Activated naive CD4-positive, alpha-beta T cell treated with anti-CD3 and anti-CD28 coated beads for 36 hours (primary cell): ENCODE data around the gene ZNF337. TPM values are rescaled to one million over a fixed set of nuclear protein-coding genes. Genes with fewer than 3 reads are reported as not detected.
"Not testable (repeated sequence)": the region's sequence is repeated elsewhere in the genome, so short reads cannot be mapped to it uniquely, and the experiment has no call there.

Source experiments
- CTCF ChIA-PET: fragments of 350-600 bp; sonication (Branson Sonifier 250); formaldehyde crosslinking; loops from one replicate; lab custom pipeline; 2021; ENCODE audit warnings: antibody characterized with exemption; lab: Charles Lee
- DNase-seq: peaks from one replicate; pipeline ENCODE4 v3.0.0-alpha.2; 2020
- H3K27ac Mint-ChIP-seq: one replicate; pipeline ENCODE4 v1.8.0; 2021; ENCODE audit warnings: mild to moderate bottlenecking, mixed read lengths
- H3K27me3 Mint-ChIP-seq: one replicate; pipeline ENCODE4 v1.8.0; 2021; ENCODE audit warnings: low read depth, mixed read lengths
- H3K36me3 Mint-ChIP-seq: one replicate; pipeline ENCODE4 v1.8.0; 2021; ENCODE audit warnings: low read depth, mixed read lengths
- H3K4me1 Mint-ChIP-seq: one replicate; pipeline ENCODE4 v1.8.0; 2021; ENCODE audit warnings: low read depth, mixed read lengths
- H3K4me3 Mint-ChIP-seq: one replicate; pipeline ENCODE4 v1.8.0; 2021; ENCODE audit warnings: mild to moderate bottlenecking, moderate library complexity, mixed read lengths
- H3K9me3 Mint-ChIP-seq: one replicate; pipeline ENCODE4 v1.8.0; 2021; ENCODE audit warnings: mixed read lengths
- intact Hi-C: fragments of 100-400 bp; cut with micrococcal nuclease; formaldehyde crosslinking; loops from one replicate; pipeline ENCODE4 v1.15.1; 2023
- total RNA-seq, 2 experiments: library from RNA; stranded (reverse); gene quantifications; one replicate each; pipeline ENCODE4 v1.2.3, GENCODE V29; 2021

The ZNF337 gene
- total RNA-seq, 2 experiments from 2014 or later, result 12.2 to 12.6 TPM

DNA sequence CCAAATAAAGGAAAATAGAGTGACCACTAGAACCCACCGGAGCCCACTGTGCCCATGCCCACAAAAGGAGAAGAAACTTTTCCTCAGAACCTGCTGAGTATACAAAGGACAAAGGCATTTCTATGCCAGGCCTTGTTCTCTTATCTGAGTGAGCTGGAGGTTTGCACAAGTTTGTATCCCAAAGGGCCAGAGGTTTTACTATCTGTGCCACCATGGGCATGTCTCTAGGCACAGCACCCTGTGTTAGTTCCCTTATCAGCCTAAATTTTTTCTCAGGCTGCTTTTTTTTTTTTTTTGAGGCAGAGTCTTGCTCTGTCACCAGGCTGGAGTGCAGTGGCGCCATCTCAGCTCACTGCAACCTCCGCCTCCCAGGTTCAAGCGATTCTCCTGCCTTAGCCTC is 43.8 kb downstream of the ZNF337 start:
- H3K36me3 Mint-ChIP-seq, result peaks cover 13% of the 10 kb centered on the region
- DNase-seq, H3K27me3 Mint-ChIP-seq, H3K27ac Mint-ChIP-seq, intact Hi-C loops, H3K4me3 Mint-ChIP-seq, H3K4me1 Mint-ChIP-seq, H3K9me3 Mint-ChIP-seq: not testable (repeated sequence)
- CTCF ChIA-PET, result interaction anchor here (1.0 kb wide), 1 partner anchor 20 kb away, joined by 3 read pairs; no protein-coding TSS in a partner anchor

DNA sequence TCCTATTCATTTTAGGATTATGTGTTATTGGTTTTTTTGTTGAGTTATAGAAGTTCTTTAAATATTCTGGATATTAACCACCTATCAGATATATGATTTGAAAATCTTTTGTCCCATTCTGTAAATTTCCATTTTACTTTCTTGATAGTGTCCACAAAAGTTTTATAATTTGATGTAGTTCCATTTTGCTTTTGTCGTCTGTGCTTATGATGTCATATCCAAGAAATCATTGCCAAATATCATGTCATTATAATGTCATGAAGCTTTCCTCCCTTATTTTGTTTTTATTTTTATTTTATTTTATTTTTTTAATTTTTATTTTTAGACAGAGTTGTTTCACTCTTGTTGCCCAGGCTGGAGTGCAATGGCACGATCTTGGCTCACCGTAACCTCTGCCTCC is 51.8 kb downstream of the ZNF337 start:
- Mint-ChIP-seq H3K36me3 (peaks cover 24% of the 10 kb centered on the region), H3K4me1 (peaks cover 7% of the 10 kb centered on the region), H3K4me3 (no peak overlapping the region), H3K27ac (no peak overlapping the region), H3K27me3 (no peaks in the 10 kb centered on the region), H3K9me3 (peaks cover 3% of the 10 kb centered on the region)
- CTCF ChIA-PET, result no interaction called here
- intact Hi-C loops, result no loop called here
- no peak for DNase-seq

DNA sequence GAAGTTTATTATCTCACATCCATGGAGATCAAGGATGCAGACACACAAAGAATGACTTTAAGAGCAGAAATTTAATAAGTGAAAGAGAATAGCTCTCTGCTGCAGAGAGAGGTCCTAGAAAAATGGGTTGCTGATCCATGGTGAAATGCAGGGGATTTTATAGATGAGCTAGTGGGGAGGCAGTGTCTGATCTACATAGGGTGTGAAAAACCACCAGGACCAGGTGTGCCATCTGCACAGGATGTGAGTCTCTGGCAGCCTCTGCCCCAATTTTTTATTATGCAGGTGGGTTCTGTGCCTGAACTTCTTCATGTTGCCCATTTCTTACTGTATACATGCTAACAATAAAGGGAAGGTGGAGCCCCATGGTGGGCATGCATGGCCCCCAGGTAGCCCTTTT is 52.9 kb downstream of the ZNF337 start:
- DNase-seq, result peak; percentile 50
- Mint-ChIP-seq H3K4me3 (no peak overlapping the region), H3K27ac (no peak overlapping the region), H3K9me3 (peaks cover 3% of the 10 kb centered on the region), H3K4me1 (peaks cover 7% of the 10 kb centered on the region), H3K27me3 (no peaks in the 10 kb centered on the region), H3K36me3 (peaks cover 24% of the 10 kb centered on the region)
- intact Hi-C loops, result no loop called here
- CTCF ChIA-PET, result interaction anchor here (0.6 kb wide), 1 partner anchor 313 kb away, joined by 3 read pairs; no protein-coding TSS in a partner anchor

DNA sequence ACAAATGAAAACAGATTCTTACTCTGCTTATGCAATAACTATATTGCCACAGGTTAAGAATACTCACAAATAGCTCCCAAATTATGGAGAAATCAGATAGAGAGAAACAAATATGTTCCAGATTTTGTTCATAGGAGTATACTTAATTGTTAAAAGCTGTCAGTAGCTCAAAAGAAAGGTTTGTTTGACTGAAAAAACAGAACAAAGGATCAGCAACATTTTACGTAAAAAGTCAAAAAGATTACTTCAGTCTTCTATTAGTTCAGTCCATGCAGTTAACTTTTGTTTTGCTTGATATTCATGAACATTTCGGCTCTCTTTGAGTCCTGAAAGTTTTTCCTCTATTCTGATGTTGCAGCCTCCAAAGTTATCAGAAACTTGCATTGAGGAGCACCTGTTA is 59.4 kb downstream of the ZNF337 start:
- Mint-ChIP-seq H3K36me3 (peaks cover 31% of the 10 kb centered on the region), H3K27ac (no peak overlapping the region), H3K4me3 (no peak overlapping the region), H3K4me1 (peaks cover 11% of the 10 kb centered on the region), H3K27me3 (no peaks in the 10 kb centered on the region), H3K9me3 (peaks cover 8% of the 10 kb centered on the region)
- CTCF ChIA-PET, result no interaction called here
- intact Hi-C loops, result no loop called here
- DNase-seq, result no peak

DNA sequence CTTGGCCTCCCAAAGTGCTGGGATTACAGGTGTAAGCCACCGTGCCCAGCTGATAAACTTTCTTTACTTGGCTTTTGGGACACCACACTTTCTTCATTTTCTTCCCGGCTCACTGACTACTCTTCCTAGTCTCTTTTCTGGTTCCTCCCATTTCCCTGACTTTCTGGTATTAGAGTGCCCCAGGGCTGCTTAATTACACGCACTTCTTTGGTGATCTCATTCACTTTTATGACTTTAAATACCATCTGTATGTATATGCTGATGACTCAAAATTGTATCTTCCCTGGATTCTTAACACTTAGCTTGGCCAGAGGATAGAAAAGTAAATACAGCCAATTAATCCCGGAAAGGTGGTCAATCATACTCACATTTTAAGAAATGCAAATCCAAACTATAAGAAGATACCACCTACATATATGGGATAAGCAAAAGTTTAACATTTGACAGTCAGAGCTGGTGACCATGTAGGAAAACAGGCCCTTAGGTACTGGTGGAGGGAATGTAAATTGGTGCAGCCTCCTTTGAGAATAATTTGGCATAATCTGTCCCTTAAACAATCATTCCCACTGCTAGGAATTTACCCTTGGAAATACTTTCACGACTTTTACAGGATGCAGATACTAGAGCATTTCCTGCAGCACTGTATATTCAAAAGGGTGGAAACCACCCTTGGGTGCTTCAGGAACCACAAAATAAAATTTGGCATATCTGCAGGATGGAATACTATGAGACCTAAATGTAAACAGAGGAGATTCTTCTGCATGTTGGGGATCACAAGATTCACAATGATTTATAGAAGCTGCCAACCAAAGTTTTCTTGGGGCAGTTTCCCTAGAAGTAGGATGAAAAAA is 63.5 kb downstream of the ZNF337 start:
- intact Hi-C loops, result no loop called here
- Mint-ChIP-seq H3K9me3 (peaks cover 14% of the 10 kb centered on the region), H3K4me1 (peaks cover 10% of the 10 kb centered on the region), H3K4me3 (no peak overlapping the region), H3K27ac (no peak overlapping the region), H3K36me3 (peaks cover 28% of the 10 kb centered on the region), H3K27me3 (no peaks in the 10 kb centered on the region)
- no peak for DNase-seq
- CTCF ChIA-PET, result interaction anchor here (0.6 to 1.0 kb wide), 2 partner anchors 10 to 20 kb away, joined by 3 read pairs; no protein-coding TSS in a partner anchor

DNA sequence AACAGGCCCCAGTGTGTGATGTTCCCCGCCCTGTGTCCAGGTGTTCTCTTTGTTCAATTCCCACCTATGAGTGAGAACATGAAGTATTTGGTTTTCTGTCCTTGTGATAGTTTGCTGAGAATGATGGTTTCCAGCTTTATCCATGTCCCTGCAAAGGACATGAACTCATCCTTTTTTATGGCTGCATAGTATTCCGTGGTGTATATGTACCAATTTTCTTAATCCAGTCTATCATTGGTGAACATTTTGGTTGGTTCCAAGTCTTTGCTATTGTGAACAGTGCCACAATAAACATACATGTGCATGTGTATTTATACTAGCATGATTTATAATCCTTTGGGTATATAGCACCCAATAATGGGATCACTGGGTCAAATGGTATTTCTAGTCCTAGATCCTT is 66.0 kb downstream of the ZNF337 start:
- peaks cover 12% of the 10 kb centered on the region for H3K9me3 Mint-ChIP-seq
- intact Hi-C loops, H3K27ac Mint-ChIP-seq, H3K4me3 Mint-ChIP-seq, H3K27me3 Mint-ChIP-seq, DNase-seq, CTCF ChIA-PET, H3K4me1 Mint-ChIP-seq: not testable (repeated sequence)
- peaks cover 18% of the 10 kb centered on the region for H3K36me3 Mint-ChIP-seq

DNA sequence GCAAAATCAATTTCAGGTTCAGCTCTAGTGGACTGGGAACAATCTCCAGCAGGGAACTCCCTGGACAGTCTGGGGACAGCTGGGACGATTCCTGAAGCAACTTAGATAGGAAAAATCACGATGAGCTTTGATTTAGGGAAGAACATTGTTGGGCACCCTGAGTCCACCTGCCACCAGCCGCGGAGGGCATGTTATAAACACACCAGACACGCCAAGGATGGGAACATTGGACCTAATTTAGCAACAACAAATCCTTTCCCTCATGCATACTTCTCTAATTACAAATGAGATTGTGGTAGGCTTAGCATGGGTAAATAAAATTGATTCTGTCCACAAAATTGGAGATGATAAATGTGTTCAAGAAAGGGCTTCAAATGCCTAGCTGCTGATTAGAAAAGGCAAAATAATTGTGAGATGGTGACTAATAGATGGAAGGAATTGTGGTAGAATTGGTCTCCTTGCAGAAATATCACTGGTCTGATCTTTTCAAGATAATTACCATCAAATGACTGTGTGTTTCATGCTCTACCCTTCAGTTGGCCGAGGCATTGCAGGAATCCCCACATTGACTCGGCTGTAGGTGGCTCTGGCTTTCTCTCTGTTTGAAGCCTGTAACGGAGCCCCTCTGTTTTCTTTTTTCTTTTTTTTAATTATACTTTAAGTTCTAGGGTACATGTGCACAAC is 66.7 kb downstream of the ZNF337 start:
- Mint-ChIP-seq H3K4me3 (no peak overlapping the region), H3K4me1 (peaks cover 10% of the 10 kb centered on the region), H3K27me3 (no peaks in the 10 kb centered on the region), H3K27ac (no peak overlapping the region), H3K36me3 (peaks cover 12% of the 10 kb centered on the region), H3K9me3 (peaks cover 12% of the 10 kb centered on the region)
- CTCF ChIA-PET, result no interaction called here
- intact Hi-C loops, result loop anchor here (10.0 kb wide), 1 partner anchor 145 kb away; no protein-coding TSS in a partner anchor
- no peak for DNase-seq

DNA sequence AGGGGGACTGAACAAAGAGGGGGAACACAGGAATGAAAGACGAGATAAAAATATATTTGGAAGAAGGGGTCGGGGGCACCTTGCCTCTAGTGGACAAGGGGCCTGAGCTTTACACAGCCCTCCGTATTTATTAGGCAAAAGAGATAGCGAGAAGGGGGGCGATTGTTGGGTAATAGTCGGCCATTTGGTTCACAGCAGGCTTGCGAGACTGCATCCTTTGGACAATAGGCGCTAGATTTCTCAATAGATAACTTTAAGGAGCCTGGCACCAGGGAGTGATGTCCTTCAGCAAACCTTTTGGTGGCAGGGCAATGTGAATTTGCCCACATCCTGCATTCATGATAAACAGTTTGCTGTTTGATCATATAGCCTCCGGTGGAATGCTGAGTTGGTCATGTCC is 69.9 kb downstream of the ZNF337 start:
- Mint-ChIP-seq H3K4me1 (peaks cover 16% of the 10 kb centered on the region), H3K27me3 (no peaks in the 10 kb centered on the region), H3K27ac (no peak overlapping the region), H3K36me3 (peaks cover 8% of the 10 kb centered on the region), H3K9me3 (peaks cover 12% of the 10 kb centered on the region), H3K4me3 (no peak overlapping the region)
- CTCF ChIA-PET, result no interaction called here
- DNase-seq, result no peak
- intact Hi-C loops, result loop anchor here (10.0 kb wide), 1 partner anchor 142 kb away; no protein-coding TSS in a partner anchor

DNA sequence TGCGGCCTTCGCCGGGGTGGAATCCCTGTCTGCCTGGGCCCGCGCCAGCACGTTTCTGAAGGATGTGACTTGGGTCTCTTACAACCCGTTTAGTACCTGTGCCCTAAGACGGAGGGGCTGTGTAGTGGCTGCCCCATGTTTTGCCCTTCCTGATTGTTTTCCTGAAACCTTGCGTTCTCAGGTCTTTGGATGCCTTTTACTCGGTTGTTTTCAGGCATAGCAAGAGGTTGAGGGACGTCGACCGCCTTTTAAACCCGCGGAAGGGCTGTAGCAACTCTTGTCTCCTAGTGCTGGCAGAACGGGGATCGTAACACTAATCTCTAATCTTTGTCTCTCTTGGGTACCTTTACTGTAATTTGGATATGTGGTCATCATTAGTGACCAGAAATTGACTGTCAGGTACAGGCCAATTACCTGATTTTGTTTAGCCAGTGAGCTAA is 72.1 kb downstream of the ZNF337 start:
- Mint-ChIP-seq H3K9me3 (peaks cover 8% of the 10 kb centered on the region), H3K4me3 (peak overlapping the region; percentile 91), H3K4me1 (peaks cover 18% of the 10 kb centered on the region), H3K27ac (peak overlapping the region; percentile 95), H3K27me3 (no peaks in the 10 kb centered on the region), H3K36me3 (peaks cover 10% of the 10 kb centered on the region)
- CTCF ChIA-PET, result interaction anchor here (0.6 kb wide), 1 partner anchor 17 kb away, joined by 3 read pairs; no protein-coding TSS in a partner anchor
- DNase-seq, result no peak
- intact Hi-C loops, result loop anchor here (1.0 to 10.0 kb wide), 9 partner anchors 39 to 632 kb away; partner anchors contain the start of genes APMAP, ENTPD6, GINS1 and NINL

Other genes starting within 250 kb of the ZNF337 start
- 1 to 10 TPM; 2.6 to 2.9 TPM for gene NINL, start 111.3 kb downstream of the ZNF337 start, total RNA-seq
- gene NANP, start 72.8 kb downstream of the ZNF337 start, total RNA-seq, result 1 to 10 TPM; 6.4 to 6.9 TPM